GM12873 (cell line): Measurements from ENCODE around the gene TMEM229B.

Experiments
- CTCF ChIP-seq: IDR thresholded peaks from 2 replicates; pipeline ENCODE4 v1.5.1; 2012; ENCODE audit warnings: low read depth, mild to moderate bottlenecking, moderate library complexity, low read length, control low read depth; ENCODE audit not compliant: insufficient read depth; ENCODE audit errors: missing control alignments

TMEM229B gene

DNA sequence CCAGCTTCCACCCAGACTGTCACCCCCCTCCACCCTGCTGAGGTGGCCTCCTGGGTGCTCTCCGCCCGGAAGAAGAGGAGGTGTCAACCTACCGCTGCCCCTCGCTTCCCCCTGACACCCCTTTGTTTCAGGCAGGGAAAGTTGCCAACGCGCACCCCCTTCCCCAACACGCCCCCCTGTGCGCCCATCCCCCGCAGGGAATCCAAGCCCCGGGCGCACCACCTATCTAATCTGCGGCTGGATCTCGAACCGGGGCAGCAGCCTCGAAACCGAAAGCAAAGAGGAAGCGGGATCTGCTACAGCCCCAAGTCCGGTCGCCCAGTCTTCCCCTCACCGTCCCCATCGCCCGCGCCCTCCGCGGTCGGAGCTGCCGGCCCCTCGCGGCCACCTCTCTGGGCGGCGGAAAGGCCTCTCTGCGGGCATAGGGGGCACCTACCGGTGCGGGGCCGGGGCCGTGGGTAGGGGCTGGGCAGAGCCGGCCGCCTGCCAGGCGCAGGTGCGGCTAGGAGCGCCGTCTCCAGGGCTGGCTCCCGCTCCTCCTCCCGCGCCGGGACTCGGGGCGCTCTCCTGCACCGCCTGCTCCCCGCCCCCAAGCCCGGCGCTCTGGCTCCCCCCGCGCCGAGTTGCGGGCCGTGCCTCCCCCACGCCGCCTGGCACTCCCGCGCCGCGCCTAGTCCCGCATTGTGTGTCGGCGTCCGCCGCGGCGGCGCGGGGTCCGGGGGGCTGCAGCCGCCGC lies 26.3 kb upstream of the TMEM229B start:
- TF ChIP-seq CTCF, result no peak

DNA sequence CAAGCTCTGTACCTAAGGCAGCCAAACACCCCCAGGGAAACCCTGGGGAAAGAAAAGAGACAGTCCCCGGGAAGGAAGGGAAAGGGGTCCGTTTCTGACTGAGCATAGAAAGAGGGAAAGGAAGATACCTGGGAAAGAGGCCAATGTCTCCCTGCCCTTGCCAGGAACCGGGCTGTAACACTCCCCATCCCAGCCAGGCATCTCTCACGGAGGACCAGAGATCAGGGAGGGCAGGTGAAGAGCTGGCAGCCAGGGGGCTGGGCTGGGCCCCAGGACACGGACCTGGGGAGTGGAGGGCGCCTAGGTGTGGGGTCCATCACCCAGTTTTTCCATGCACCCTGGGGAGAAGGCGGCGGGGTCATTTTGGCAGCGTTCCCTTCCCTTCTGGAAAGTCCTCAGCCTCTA lies 25.7 kb upstream of the TMEM229B start:
- TF ChIP-seq CTCF, result no peak

GRCh38 chr14:67513631-67514108 lies 25.1 kb upstream of the TMEM229B start:
- no peak for TF ChIP-seq CTCF

DNA sequence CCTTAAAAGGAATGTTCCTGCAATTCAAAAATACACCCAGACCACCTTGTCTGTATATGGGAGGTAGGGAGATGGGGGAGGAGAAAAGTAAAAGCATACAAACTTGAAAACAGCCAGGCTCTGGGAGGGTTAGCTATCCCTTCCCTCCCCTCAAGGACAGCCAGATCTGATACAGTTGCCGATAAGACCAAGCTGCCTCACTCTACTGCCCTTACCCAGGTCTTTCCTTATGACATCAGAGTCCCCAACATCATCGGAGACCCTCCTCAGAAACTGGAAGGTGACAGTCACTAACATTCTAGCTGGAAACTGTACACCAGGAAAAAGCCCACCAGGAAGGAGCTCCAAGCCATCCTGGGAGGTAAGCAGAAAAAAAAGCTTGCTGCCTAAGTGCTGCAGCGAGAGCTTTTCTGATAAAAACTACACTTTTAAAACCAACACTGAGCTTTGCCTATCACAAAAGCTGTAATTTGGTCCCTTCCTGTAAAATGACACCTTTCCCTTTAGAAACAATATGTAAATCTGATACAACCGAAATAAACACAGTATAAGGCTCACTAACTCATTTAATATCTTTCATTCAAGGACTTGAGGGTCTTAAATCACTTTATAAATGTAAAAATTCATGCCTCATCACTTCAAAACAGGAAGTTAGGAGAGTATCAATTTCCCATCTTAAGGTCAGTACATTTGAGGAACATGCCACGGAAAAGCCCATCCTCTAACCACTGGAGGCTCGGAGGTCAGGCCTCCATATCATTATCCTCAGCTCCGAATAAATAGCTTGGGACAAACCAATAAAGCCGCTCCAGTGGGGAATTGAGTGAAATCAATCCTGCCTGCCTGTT lies 24.2 kb upstream of the TMEM229B start:
- no peak for TF ChIP-seq CTCF

- no peak for TF ChIP-seq CTCF
Observed at GRCh38 chr14:67510836-67511235, 22.3 kb upstream of the TMEM229B start.

DNA sequence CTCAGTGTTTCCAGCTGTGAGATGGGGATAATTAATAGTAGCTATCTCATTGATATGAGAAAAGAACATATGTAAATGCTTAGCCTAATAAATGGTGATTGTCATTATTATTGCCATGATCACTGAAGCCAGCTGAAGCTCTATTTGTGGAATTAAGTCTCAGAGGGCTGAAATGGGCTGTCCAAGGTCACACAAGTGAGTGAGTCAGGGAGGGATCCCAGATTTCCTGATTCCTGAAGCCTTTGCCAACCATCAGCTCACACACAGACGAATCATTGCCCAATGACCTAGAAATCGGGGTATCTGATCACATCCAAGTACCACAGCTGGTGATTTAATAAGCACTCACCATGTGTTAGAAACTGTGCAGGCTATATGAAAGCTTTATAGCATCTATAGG lies 21.6 kb upstream of the TMEM229B start:
- no peak for TF ChIP-seq CTCF

GRCh38 chr14:67508956-67509355 lies 20.4 kb upstream of the TMEM229B start:
- no peak for TF ChIP-seq CTCF
